Keratinocyte (primary cell): ENCODE data around the gene SDC3. TPM values are rescaled to one million over a fixed set of nuclear protein-coding genes. Genes with fewer than 3 reads are reported as not detected.

Experiments
- DNase-seq: peaks from one replicate; pipeline ENCODE4 v3.0.0-alpha.2; 2011; ENCODE audit warnings: low read depth, missing footprints, low spot score
- FAIRE-seq: peaks from 2 replicates; lab custom pipeline; 2011; peaks lifted over from hg19 to GRCh38; lab: Jason Lieb, UNC
- H2AFZ ChIP-seq: 2 replicates; pipeline ENCODE4 v1.6.0; 2012; ENCODE audit warnings: low read length, control low read depth, inconsistent platforms; ENCODE audit not compliant: control insufficient read depth
- H3K27ac ChIP-seq: 2 replicates; pipeline ENCODE4 v1.5.1; 2011; ENCODE audit warnings: low read length; ENCODE audit not compliant: control insufficient read depth, insufficient read depth
- H3K27me3 ChIP-seq: 3 replicates; pipeline ENCODE4 v1.6.0; 2011; ENCODE audit warnings: low read length; ENCODE audit not compliant: control insufficient read depth, insufficient read depth; ENCODE audit errors: extremely low read depth
- H3K36me3 ChIP-seq, 2 experiments: 2 replicates in 1 of 2; 3 replicates in 1 of 2; pipeline ENCODE4 v1.5.1; 2011; ENCODE audit warnings: low read length in 2 of 2, mild to moderate bottlenecking in 1 of 2; ENCODE audit not compliant: control insufficient read depth in 2 of 2, insufficient read depth in 2 of 2; ENCODE audit errors: extremely low read depth in 1 of 2
- H3K4me1 ChIP-seq: 3 replicates; pipeline ENCODE4 v1.5.1; 2011; ENCODE audit warnings: low read length; ENCODE audit not compliant: control insufficient read depth, insufficient read depth; ENCODE audit errors: extremely low read depth
- H3K4me2 ChIP-seq: 3 replicates; pipeline ENCODE4 v1.6.0; 2011; ENCODE audit warnings: low read depth, low read length; ENCODE audit not compliant: control insufficient read depth, insufficient read depth; ENCODE audit errors: extremely low read depth
- H3K4me3 ChIP-seq, 3 experiments: fragments of 200-600 bp in 1 of 3; sonication (generic) in 1 of 3; 2 replicates in 2 of 3; 3 replicates in 1 of 3; pipeline ENCODE4 v1.5.1; 2011 to 2016; ENCODE audit warnings: low read length in 3 of 3, mild to moderate bottlenecking in 3 of 3, control low read depth in 2 of 3, inconsistent platforms in 1 of 3, low read depth in 1 of 3, mixed read lengths in 1 of 3, mixed run types in 1 of 3, moderate library complexity in 1 of 3; ENCODE audit not compliant: control insufficient read depth in 2 of 3, insufficient read depth in 2 of 3; ENCODE audit errors: extremely low read depth in 1 of 3
- H3K79me2 ChIP-seq: 2 replicates; pipeline ENCODE4 v1.6.0; 2012; ENCODE audit warnings: low read length; ENCODE audit not compliant: control insufficient read depth, insufficient read depth
- H3K9ac ChIP-seq: 3 replicates; pipeline ENCODE4 v1.6.0; 2011; ENCODE audit warnings: low read length; ENCODE audit not compliant: control insufficient read depth, insufficient read depth; ENCODE audit errors: extremely low read depth
- H3K9me1 ChIP-seq: 3 replicates; pipeline ENCODE4 v1.6.0; 2011; ENCODE audit warnings: low read length; ENCODE audit not compliant: control insufficient read depth, insufficient read depth; ENCODE audit errors: extremely low read depth
- H3K9me3 ChIP-seq: 2 replicates; pipeline ENCODE4 v1.5.1; 2012; ENCODE audit warnings: low read depth, low read length; ENCODE audit not compliant: control insufficient read depth
- H4K20me1 ChIP-seq: 3 replicates; pipeline ENCODE4 v1.6.0; 2011; ENCODE audit warnings: low read length; ENCODE audit not compliant: control insufficient read depth, insufficient read depth; ENCODE audit errors: extremely low read depth
- EZH2 ChIP-seq: IDR thresholded peaks from one replicate; pipeline ENCODE4 v1.6.1; 2012; ENCODE audit warnings: inconsistent platforms, mild to moderate bottlenecking, low read length, moderate library complexity
- dilution Hi-C: fragments of 300-500 bp; cut with MboI; formaldehyde crosslinking; loops from one replicate; pipeline ENCODE4 v1.7.0; 2020; ENCODE audit warnings: low sequenced_read_pairs; ENCODE audit not compliant: extremely low pct_ligation_motif_present
- polyA plus RNA-seq, 5 experiments: library from polyadenylated mRNA; depleted of rRNA in 3 of 5; stranded (reverse) in 3 of 5; stranded (forward) in 1 of 5; unstranded in 1 of 5; fragments of >200 nt; gene quantifications; 1 replicate in 1 of 5; 2 replicates in 3 of 5; 3 replicates in 1 of 5; pipeline versions ENCODE4 v1.2.1 to v1.2.3, GENCODE V29; 2011 to 2012; ENCODE audit warnings: missing spikeins in 2 of 5, low read depth in 1 of 5, low replicate concordance in 1 of 5
- TF ChIP-seq, protein P1 (sequence below), 3 experiments: IDR thresholded peaks in 1 of 3; conservative IDR thresholded peaks in 1 of 3; optimal IDR thresholded peaks in 1 of 3; 2 replicates in 2 of 3; 3 replicates in 1 of 3; pipeline versions ENCODE3 to v1.5.1; 2011; ENCODE audit warnings: low read length in 3 of 3, mild to moderate bottlenecking in 3 of 3, moderate library complexity in 2 of 3, control low read depth in 1 of 3, inconsistent platforms in 1 of 3; ENCODE audit not compliant: insufficient read depth in 2 of 3; ENCODE audit errors: extremely low read depth in 1 of 3

SDC3 gene
- polyA plus RNA-seq, 1 donor (not counting 4 experiments of a cell fraction or from before 2014, with no cell fraction given): 8.8 TPM

DNA sequence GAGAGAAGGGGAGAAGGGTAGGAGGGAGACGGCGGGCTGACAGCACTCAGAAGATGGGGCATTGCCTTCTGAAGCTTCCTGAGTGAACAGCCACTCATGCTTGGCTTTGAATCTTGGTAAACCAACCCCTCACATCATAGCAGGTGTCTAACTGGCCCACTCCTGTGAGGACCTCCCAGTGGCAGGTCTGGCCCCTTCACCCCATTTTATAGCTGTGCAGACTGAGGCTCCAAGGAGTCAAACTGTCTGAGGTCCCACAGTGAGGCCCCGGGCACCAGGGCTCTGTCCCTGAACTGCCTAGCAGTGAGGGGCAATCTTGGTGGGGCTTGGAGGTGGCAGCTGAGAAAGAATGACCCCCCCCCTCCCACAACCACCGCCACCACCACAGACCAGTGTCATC is 41.0 kb downstream of the SDC3 start:
- no peaks in the 10 kb centered on the region for H3K79me2 ChIP-seq
- no peaks in the 10 kb centered on the region for H3K9me1 ChIP-seq
- no peak overlapping the region for H3K4me2 ChIP-seq
- H3K27me3 ChIP-seq: no peaks in the 10 kb centered on the region
- no peak overlapping the region for H3K4me3 ChIP-seq
- no peak overlapping the region for H3K27ac ChIP-seq
- H3K36me3 ChIP-seq: peaks cover 4 to 6% of the 10 kb centered on the region in 2 experiments
- no peak for FAIRE-seq
- H2AFZ ChIP-seq: no peak overlapping the region
- TF ChIP-seq EZH2: no peak
- TF ChIP-seq, protein P1, sequence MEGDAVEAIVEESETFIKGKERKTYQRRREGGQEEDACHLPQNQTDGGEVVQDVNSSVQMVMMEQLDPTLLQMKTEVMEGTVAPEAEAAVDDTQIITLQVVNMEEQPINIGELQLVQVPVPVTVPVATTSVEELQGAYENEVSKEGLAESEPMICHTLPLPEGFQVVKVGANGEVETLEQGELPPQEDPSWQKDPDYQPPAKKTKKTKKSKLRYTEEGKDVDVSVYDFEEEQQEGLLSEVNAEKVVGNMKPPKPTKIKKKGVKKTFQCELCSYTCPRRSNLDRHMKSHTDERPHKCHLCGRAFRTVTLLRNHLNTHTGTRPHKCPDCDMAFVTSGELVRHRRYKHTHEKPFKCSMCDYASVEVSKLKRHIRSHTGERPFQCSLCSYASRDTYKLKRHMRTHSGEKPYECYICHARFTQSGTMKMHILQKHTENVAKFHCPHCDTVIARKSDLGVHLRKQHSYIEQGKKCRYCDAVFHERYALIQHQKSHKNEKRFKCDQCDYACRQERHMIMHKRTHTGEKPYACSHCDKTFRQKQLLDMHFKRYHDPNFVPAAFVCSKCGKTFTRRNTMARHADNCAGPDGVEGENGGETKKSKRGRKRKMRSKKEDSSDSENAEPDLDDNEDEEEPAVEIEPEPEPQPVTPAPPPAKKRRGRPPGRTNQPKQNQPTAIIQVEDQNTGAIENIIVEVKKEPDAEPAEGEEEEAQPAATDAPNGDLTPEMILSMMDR (optimal IDR thresholded peaks at IDR 0.05 in 1 of 3, IDR thresholded peaks at IDR 0.05 in 1 of 3, conservative IDR thresholded peaks at IDR 0.05 in 1 of 3; ENCODE audit: extremely low read depth in 1 of 3, insufficient read depth in 2 of 3, low read length in 3 of 3): no peak
- no peaks in the 10 kb centered on the region for H3K4me1 ChIP-seq
- peaks cover 6% of the 10 kb centered on the region for H3K9me3 ChIP-seq
- no peak overlapping the region for H3K9ac ChIP-seq
- H4K20me1 ChIP-seq: no peaks in the 10 kb centered on the region
- no peak for DNase-seq
- dilution Hi-C loops: no loop called here

DNA sequence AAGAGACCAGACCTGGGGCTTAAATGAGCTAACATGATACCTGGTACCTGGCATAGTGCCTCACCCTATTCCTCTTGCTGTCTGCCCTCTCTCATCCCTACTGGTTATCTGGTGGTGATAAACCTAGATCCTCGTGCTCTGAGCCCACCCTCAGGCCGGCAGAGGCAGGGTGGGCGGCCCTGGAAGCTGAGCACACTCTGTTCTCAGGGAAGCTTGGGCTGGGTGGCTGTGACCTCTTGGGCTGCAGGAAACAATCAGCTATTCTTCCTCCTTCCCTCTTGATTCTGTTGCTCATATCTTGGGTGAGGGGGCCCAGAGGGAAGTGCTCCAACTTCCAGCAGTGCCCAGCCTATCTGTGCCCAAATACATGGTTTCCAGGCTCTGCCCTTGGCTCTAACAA is 42.0 kb downstream of the SDC3 start:
- H3K79me2 ChIP-seq: no peaks in the 10 kb centered on the region
- dilution Hi-C loops: no loop called here
- H3K4me1 ChIP-seq: no peaks in the 10 kb centered on the region
- H4K20me1 ChIP-seq: no peaks in the 10 kb centered on the region
- H3K36me3 ChIP-seq: no peaks in the 10 kb centered on the region
- H3K27ac ChIP-seq: no peak overlapping the region
- H3K9ac ChIP-seq: no peak overlapping the region
- no peaks in the 10 kb centered on the region for H3K9me1 ChIP-seq
- H3K4me2 ChIP-seq: no peak overlapping the region
- no peak overlapping the region for H2AFZ ChIP-seq
- TF ChIP-seq, protein P1 (optimal IDR thresholded peaks at IDR 0.05 in 1 of 3, IDR thresholded peaks at IDR 0.05 in 1 of 3, conservative IDR thresholded peaks at IDR 0.05 in 1 of 3; ENCODE audit: extremely low read depth in 1 of 3, insufficient read depth in 2 of 3, low read length in 3 of 3): no peak
- no peak for TF ChIP-seq EZH2
- H3K4me3 ChIP-seq: no peak overlapping the region
- no peak for FAIRE-seq
- H3K27me3 ChIP-seq: no peaks in the 10 kb centered on the region
- no peaks in the 10 kb centered on the region for H3K9me3 ChIP-seq
- no peak for DNase-seq
